Mucosa of descending colon (tissue), 3 donors: ENCODE measurements around the gene CFAP74. TPM values are rescaled to one million over a fixed set of nuclear protein-coding genes. Genes with fewer than 3 reads are reported as not detected.

Experiments used
- ATAC-seq: fragments of 200-7000 bp; cut with Tn5 transposase; one replicate; pipeline ENCODE4 v1.9.1; 2020; ENCODE audit warnings: mild to moderate bottlenecking, moderate library complexity
- DNase-seq, 3 donors: peaks; one replicate each; pipeline ENCODE4 v3.0.0-alpha.2; 2020
- H3K36me3 ChIP-seq: fragments of 200-600 bp; one replicate; pipeline ENCODE4 v1.8.0; 2021; ENCODE audit warnings: low read depth, mild to moderate bottlenecking
- H3K4me1 ChIP-seq: fragments of 200-600 bp; one replicate; pipeline ENCODE4 v1.8.0; 2021; ENCODE audit warnings: low read depth, mild to moderate bottlenecking
- H3K4me3 ChIP-seq: fragments of 200-600 bp; one replicate; pipeline ENCODE4 v1.8.0; 2021; ENCODE audit warnings: mild to moderate bottlenecking
- H3K9me3 ChIP-seq: fragments of 200-600 bp; one replicate; pipeline ENCODE4 v1.8.0; 2021; ENCODE audit warnings: mild to moderate bottlenecking
- CTCF ChIP-seq: fragments of 200-600 bp; IDR thresholded peaks from one replicate; pipeline ENCODE4 v1.8.0; 2022; ENCODE audit warnings: antibody characterized with exemption, mild to moderate bottlenecking
- intact Hi-C, 2 donors: fragments of 100-400 bp; cut with DNase I in 1 of 2; cut with micrococcal nuclease in 1 of 2; formaldehyde crosslinking; loops; one replicate each; pipeline versions ENCODE4 v1.11.0 to v1.11.1; 2022; cut with DNase I, micrococcal nuclease
- total RNA-seq, 3 donors: library from RNA; stranded (reverse); fragmentation: NEBNext Ultra II Directional in 2 of 3; extraction: Animal tissue kit (Norgen Biotek cat#: 25700) in 2 of 3; gene quantifications; one replicate each; pipeline versions ENCODE4 v1.2.1 to v1.2.4, GENCODE V29; 2021 to 2023
- donor health status: DM: no; HTN: no; CAD: no; lungs with moderate emphysema.
- donor health status: DM: no; HTN: no; CAD: no.
- donor health status: DM: no; HTN: yes; CAD: no.

The CFAP74 gene
- total RNA-seq, 3 donors from 2014 or later: 0.06 to 0.13 TPM; not detected in 1

- Histone ChIP-seq H3K4me1 (no peaks in the 10 kb centered on the region), H3K4me3 (no peak overlapping the region), H3K9me3 (no peaks in the 10 kb centered on the region), H3K36me3 (no peaks in the 10 kb centered on the region)
- no peak for TF ChIP-seq CTCF
- ATAC-seq: no peak
- no peak for DNase-seq
- intact Hi-C loops: no loop called here
Measured at GRCh38 chr1:2014181-2014580, 10.6 kb upstream of the CFAP74 start.

- no peak for DNase-seq
- Histone ChIP-seq H3K9me3 (no peaks in the 10 kb centered on the region), H3K36me3 (no peaks in the 10 kb centered on the region), H3K4me3 (no peak overlapping the region), H3K4me1 (no peaks in the 10 kb centered on the region)
- TF ChIP-seq CTCF: no peak
- intact Hi-C loops: no loop called here
- no peak for ATAC-seq
Measured at GRCh38 chr1:2009101-2010053, 5.8 kb upstream of the CFAP74 start.

DNA sequence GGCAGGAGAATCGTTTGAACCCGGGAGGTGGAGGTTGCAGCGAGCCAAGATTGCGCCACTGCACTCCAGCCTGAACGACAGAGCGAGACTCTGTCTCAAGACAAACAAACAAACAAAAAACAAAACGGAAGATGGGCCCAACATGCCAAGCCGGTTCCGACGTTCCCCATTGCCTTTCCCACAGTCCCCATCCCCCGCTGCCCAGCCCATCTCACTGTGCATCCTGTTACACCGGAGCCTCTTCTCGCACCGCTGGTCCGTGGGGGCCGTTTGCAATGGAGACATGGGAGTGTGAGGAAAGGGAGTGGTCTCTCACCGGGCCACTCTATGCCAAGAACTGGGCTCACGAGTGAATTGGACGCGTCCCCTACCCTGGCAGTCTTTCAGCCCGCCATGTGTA, 1.3 kb upstream of the CFAP74 start:
- ATAC-seq: no peak
- intact Hi-C loops: no loop called here
- no peak for TF ChIP-seq CTCF
- H3K4me1 ChIP-seq: no peaks in the 10 kb centered on the region
- H3K4me3 ChIP-seq: no peak overlapping the region
- no peaks in the 10 kb centered on the region for H3K36me3 ChIP-seq
- no peak for DNase-seq
- H3K9me3 ChIP-seq: no peaks in the 10 kb centered on the region

- no peak for ATAC-seq
- intact Hi-C loops: no loop called here
Measured at GRCh38 chr1:2001773-2002411, 1.7 kb downstream of the CFAP74 start.

DNA sequence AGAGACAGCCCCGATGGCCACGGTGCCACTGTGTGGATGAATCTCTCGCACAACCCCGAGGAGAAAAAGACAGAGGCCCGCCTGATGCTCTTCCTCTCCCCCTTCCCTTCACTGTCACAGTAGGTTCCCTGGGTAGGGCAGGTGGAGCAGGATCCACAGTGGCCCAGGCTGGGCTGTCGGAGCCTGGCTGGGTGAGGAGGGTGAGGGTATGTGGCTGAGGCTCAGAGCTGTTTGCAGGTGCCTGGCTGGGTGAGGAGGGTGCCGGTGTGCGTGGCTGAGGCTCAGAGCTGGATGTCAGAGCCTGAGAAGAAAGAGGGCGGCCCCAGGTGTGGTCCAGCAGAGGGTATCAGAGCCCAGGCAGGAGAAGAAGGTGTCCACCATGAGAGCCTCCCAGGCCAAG, 2.7 kb downstream of the CFAP74 start:
- intact Hi-C loops: no loop called here
- no peak for DNase-seq
- no peak overlapping the region for H3K4me3 ChIP-seq
- no peak for TF ChIP-seq CTCF
- no peaks in the 10 kb centered on the region for H3K4me1 ChIP-seq
- no peaks in the 10 kb centered on the region for H3K9me3 ChIP-seq
- no peaks in the 10 kb centered on the region for H3K36me3 ChIP-seq
- ATAC-seq: no peak

More at GRCh38 chr1:2001773-2002411, 1.7 kb downstream of the CFAP74 start:
- DNase-seq: no peak
- H3K36me3 ChIP-seq: no peaks in the 10 kb centered on the region
- H3K9me3 ChIP-seq: no peaks in the 10 kb centered on the region
- no peak overlapping the region for H3K4me3 ChIP-seq
- no peaks in the 10 kb centered on the region for H3K4me1 ChIP-seq
- TF ChIP-seq CTCF: no peak
